K562 (cell line): Measurements from ENCODE around the gene CHST8. TPM values are rescaled to one million over a fixed set of nuclear protein-coding genes. Genes with fewer than 3 reads are reported as not detected.
A peak's percentile ranks its signal among the peaks of the same experiment; 100 is the strongest.

ENCODE experiments used
- ARID3B ChIP-seq: fragments of 250-450 bp; sonication (Bioruptor Pico); IDR thresholded peaks from 2 replicates; pipeline ENCODE4 v1.4.0; 2020; ENCODE audit warnings: borderline replicate concordance
- E4F1 ChIP-seq: fragments of 250-450 bp; sonication (Bioruptor Pico); IDR thresholded peaks from 2 replicates; pipeline ENCODE4 v1.5.0; 2021; ENCODE audit warnings: mild to moderate bottlenecking, borderline replicate concordance
- FOXJ3 ChIP-seq: sonication (generic); formaldehyde crosslinking; IDR thresholded peaks from 2 replicates; pipeline ENCODE4 v1.4.0; 2020; ENCODE audit warnings: mild to moderate bottlenecking, missing genetic modification reagents
- GABPB1 ChIP-seq: sonication (generic); formaldehyde crosslinking; IDR thresholded peaks from 2 replicates; pipeline ENCODE4 v1.8.0; 2022; ENCODE audit warnings: mild to moderate bottlenecking, missing genetic modification reagents
- HDAC1 ChIP-seq, 2 experiments: fragments of 450-650 bp; IDR thresholded peaks; 2 replicates each; pipeline ENCODE4 v1.6.1; 2016 to 2017; ENCODE audit warnings: inconsistent platforms in 1 of 2, mild to moderate bottlenecking in 1 of 2, moderate library complexity in 1 of 2
- HMG20A ChIP-seq: fragments of 450-650 bp; formaldehyde crosslinking; conservative IDR thresholded peaks from 2 replicates; pipeline ENCODE4 v1.4.0; 2020; ENCODE audit warnings: mild to moderate bottlenecking, mixed read lengths
- KLF13 ChIP-seq: fragments of 450-650 bp; IDR thresholded peaks from 2 replicates; pipeline ENCODE4 v1.6.1; 2016; ENCODE audit warnings: missing genetic modification characterization, low read depth, mild to moderate bottlenecking, missing compliant biosample characterization, moderate library complexity, borderline replicate concordance
- NFRKB ChIP-seq: fragments of 450-650 bp; IDR thresholded peaks from 2 replicates; pipeline ENCODE4 v1.6.1; 2016; ENCODE audit warnings: low read depth
- PHF8 ChIP-seq: fragments of 200-600 bp; sonication (generic); IDR thresholded peaks from 2 replicates; pipeline ENCODE4 v1.6.1; 2012; ENCODE audit warnings: mixed run types, mild to moderate bottlenecking, inconsistent platforms, low read length, moderate library complexity, borderline replicate concordance
- POLR3A ChIP-seq: IDR thresholded peaks from 2 replicates; pipeline ENCODE4 v1.6.1; 2011; ENCODE audit warnings: borderline replicate concordance, mild to moderate bottlenecking, moderate library complexity; ENCODE audit not compliant: insufficient read length, insufficient read depth; ENCODE audit errors: extremely low read depth
- PRPF4 ChIP-seq: fragments of 200-400 bp; formaldehyde crosslinking; IDR thresholded peaks from one replicate; pipeline ENCODE4 v1.6.1; 2017; ENCODE audit warnings: low read length, low read depth, mild to moderate bottlenecking; ENCODE audit not compliant: insufficient read depth, poor library complexity, severe bottlenecking
- RBFOX2 ChIP-seq: fragments of 200-400 bp; formaldehyde crosslinking; IDR thresholded peaks from 2 replicates; pipeline ENCODE4 v1.6.1; 2017; ENCODE audit warnings: low read depth, mild to moderate bottlenecking, low read length, moderate library complexity
- THAP12 ChIP-seq: fragments of 250-450 bp; sonication (Bioruptor Pico); IDR thresholded peaks from 2 replicates; pipeline ENCODE4 v1.9.0; 2021; ENCODE audit warnings: mild to moderate bottlenecking, inconsistent platforms
- XRCC5 ChIP-seq: fragments of 200-400 bp; formaldehyde crosslinking; IDR thresholded peaks from 2 replicates; pipeline ENCODE4 v1.6.1; 2017; ENCODE audit warnings: low read depth, mild to moderate bottlenecking, low read length
- ZNF23 ChIP-seq: fragments of 250-450 bp; sonication (Bioruptor Pico); IDR thresholded peaks from 2 replicates; pipeline ENCODE4 v1.4.0; 2020; ENCODE audit warnings: mild to moderate bottlenecking
- polyA plus RNA-seq, 8 experiments: library from polyadenylated mRNA; depleted of rRNA in 4 of 8; stranded (reverse) in 5 of 8; unstranded in 3 of 8; fragments of >200 nt; fragmentation: Nextera tagmentation in 2 of 8; fragmentation: Illumina TruSeq in 1 of 8; extraction: Ambion mirVana in 2 of 8; extraction: Trizol in 1 of 8; gene quantifications; 2 replicates each; pipeline versions ENCODE4 v1.2.1 to v1.2.3, GENCODE V29; 2011 to 2014; ENCODE audit warnings: inconsistent platforms in 1 of 8, missing spikeins in 1 of 8
- total RNA-seq, 7 experiments: library from RNA; depleted of rRNA in 6 of 7; stranded (reverse); fragments of >200 nt in 6 of 7; fragmentation: Illumina TruSeq in 2 of 7; extraction: Trizol in 2 of 7; gene quantifications; 2 replicates each; pipeline versions ENCODE4 v1.2.1 to v1.2.3, GENCODE V29; 2011 to 2021; ENCODE audit warnings: low replicate concordance in 1 of 7
- TF ChIP-seq, protein P1 (sequence below), 2 experiments: fragments of 450-650 bp; conservative IDR thresholded peaks; 2 replicates each; pipeline ENCODE4 v1.6.1; 2017; ENCODE audit warnings: mild to moderate bottlenecking in 2 of 2, moderate library complexity in 2 of 2

The CHST8 gene
- total and polyA plus RNA-seq, 9 of the 15 experiments (the other 6 are each of a cell fraction or from before 2014, with no cell fraction given): 0.11 TPM; not detected in 8

GRCh38 chr19:33795370-33796163 is 173.8 kb downstream of the CHST8 start (continued):
- TF ChIP-seq E4F1 (CRISPR knock-in tag): no peak
- TF ChIP-seq, protein P1, sequence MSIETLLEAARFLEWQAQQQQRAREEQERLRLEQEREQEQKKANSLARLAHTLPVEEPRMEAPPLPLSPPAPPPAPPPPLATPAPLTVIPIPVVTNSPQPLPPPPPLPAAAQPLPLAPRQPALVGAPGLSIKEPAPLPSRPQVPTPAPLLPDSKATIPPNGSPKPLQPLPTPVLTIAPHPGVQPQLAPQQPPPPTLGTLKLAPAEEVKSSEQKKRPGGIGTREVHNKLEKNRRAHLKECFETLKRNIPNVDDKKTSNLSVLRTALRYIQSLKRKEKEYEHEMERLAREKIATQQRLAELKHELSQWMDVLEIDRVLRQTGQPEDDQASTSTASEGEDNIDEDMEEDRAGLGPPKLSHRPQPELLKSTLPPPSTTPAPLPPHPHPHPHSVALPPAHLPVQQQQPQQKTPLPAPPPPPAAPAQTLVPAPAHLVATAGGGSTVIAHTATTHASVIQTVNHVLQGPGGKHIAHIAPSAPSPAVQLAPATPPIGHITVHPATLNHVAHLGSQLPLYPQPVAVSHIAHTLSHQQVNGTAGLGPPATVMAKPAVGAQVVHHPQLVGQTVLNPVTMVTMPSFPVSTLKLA (conservative IDR thresholded peaks at IDR 0.05): peak; percentile 6 to 58; a peak in 3 of 4 replicates
- TF ChIP-seq GABPB1: peak; percentile 17; the same call in 1 of the 2 replicates
- no peak for TF ChIP-seq ARID3B (CRISPR knock-in tag)
- TF ChIP-seq XRCC5: no peak
- peak; percentile 56 for TF ChIP-seq PRPF4
- peak; percentile 89 for TF ChIP-seq RBFOX2
- TF ChIP-seq FOXJ3 (CRISPR knock-in tag): no peak
- TF ChIP-seq THAP12 (CRISPR knock-in tag): 0 out of 2 replicates have a peak, but pooled peaks have one; percentile 22
- TF ChIP-seq KLF13 (tag): no peak
- peak; percentile 70; the same call in 1 of the 2 replicates for TF ChIP-seq NFRKB
- no peak for TF ChIP-seq HMG20A
- no peak for TF ChIP-seq ZNF23 (CRISPR knock-in tag)
- TF ChIP-seq HDAC1 (IDR thresholded peaks at IDR 0.05): peak in 1 of 2 experiments; percentile 78; a peak in 2 of 4 replicates
- TF ChIP-seq POLR3A: no peak
- TF ChIP-seq PHF8: peak; percentile 47; the same call in 1 of the 2 replicates
